SK-N-DZ (cell line): ENCODE measurements around the gene CFAP52.
A peak's percentile ranks its signal among the peaks of the same experiment; 100 is the strongest.
"Not testable (repeated sequence)": the region's sequence is repeated elsewhere in the genome, so short reads cannot be mapped to it uniquely, and the experiment has no call there.

ENCODE experiments used
- DNase-seq: peaks from one replicate; pipeline ENCODE4 v3.0.0-alpha.2; 2015; ENCODE audit warnings: low spot score

Gene CFAP52

DNA sequence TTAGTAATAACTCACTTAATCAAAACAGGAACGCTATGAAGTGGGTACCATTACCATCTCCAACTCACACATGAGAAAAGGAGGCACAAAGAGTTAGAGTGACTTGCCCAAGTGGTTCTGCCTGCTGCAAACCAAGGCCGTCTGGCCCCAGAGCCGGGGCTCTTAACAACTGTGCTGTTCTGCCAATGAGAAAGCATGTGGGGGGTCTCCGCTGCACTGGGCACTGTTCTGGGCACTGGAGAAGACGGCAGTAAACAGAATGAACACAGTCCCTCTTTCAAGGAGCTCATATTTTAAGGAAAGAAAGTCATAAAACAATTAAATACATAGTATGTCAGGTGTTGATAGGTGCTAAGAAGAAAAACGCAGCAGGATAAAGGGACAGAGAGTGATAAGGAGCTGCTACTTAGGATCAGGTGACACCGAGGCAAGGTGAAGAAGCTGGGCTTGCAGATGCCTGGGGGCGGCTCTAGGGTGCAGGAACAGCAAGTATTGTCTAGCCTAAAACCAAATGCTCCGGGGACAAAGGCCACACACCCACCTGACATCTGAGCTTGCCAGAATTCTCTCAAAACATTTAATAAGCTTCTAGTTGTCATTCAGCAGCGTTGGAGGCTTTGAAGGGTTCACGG, 7.4 kb upstream of the CFAP52 start:
- no peak for DNase-seq

DNA sequence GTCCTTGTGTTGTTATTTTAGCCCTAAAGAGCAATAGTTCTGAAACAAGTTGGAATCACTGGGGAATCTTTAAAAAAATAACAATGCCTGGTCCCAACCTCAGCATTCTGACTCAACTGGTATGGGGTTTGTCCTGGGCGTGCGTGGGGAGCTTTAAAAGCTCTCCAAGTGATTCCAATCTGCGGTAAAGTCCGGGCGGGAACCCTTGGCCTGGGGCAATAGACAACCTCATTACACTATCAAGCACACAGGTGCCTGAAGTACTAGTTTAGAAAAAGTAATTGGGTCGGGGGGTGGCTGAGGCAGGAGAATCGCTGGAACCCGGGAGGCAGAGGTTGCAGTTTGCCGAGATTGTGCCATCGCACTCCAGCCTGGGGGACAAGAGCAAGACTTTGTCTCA, 5.2 kb upstream of the CFAP52 start:
- DNase-seq: no peak

DNA sequence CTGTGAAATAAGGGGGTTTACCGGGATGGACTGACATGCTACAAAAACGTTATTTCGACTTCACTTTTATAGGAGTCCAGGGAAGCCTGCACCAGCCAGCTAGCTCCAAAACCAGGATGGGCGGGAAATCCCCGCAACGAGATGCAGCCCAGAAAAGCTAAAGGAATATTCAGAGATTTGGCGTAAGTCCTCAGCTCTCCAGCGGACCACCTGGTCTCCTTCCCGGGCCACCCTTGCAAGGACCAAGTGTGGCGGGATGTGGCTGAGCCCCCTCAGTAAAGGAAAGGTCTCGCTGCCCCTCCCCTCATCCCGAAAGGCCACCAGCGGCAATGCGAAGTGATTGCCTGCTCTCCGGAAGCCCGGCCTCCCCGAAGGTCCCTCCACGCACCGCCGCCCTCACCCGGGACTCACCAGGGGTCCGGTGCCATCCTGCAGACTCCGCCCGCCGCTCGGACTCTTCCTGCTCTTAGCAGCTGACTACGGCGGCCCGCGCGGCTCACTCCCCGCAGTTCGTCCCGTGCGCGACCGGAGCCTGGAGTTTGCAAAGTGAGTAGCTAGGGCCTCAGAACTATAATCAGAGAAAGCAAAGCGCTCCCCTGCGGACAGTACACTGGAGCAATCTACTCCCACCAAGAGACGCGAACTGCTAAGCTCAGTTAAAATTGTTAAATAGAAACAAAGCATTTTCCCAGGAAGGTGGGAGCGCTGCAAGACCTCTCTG, 901 bp upstream of the CFAP52 start, which contains the start of gene STX8:
STX8 (minus strand) TSS at position 440 of the 721 bp plus-strand sequence; CDS start at position 428, 12 bp downstream.
- DNase-seq: peak; percentile 88

DNA sequence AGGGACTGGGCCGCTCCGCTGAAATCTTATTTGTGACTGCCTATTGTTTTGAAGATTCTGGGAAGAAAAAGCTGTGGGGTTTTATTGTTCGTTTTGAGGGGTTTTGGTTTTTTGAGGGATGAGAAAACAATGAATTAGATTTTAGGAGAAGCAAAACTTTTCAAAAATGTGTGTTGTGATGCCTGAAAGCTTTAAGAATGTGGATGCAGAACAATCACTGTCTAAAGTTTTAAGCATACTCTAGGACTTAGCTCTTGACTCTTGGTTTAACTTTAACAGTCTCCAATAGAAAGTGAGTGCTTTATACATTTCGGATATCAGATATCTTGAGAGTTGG, 899 bp downstream of the CFAP52 start:
- DNase-seq: no peak

DNA sequence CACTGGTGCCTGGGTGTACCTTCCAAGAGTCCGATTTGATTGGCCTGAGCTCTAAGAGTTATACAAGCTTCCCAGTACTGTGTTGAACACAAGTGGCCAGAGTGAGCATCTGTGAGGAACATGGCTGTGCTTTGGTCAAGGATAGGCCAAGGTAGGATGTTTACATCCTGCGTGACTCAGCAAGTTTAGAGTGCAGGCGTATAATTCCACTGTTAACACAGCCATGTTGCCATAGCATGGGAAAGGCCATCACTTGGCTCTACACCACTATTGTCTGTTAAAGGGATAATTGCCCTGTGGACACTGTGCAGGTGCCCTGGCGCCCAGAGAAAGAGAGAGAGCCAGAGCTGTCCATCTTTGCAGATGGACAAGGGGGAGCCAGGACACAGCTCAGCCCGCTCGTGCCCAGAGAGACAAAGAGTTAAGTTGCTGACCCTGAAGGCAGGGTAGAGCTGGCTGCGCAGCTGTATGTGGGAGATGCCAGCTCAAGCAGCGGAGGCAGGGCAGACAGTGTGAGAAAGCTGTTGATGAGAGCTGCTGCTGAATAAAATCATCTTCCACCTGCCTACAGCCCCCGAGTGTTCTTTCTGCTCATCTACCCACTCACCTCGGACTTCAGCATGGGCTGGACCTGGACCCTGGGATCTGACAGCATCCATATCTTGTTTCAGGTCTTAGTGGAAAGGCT, 11.7 kb downstream of the CFAP52 start:
- DNase-seq: no peak

GRCh38 chr17:9594065-9594464, 17.6 kb downstream of the CFAP52 start:
- DNase-seq: no peak

DNA sequence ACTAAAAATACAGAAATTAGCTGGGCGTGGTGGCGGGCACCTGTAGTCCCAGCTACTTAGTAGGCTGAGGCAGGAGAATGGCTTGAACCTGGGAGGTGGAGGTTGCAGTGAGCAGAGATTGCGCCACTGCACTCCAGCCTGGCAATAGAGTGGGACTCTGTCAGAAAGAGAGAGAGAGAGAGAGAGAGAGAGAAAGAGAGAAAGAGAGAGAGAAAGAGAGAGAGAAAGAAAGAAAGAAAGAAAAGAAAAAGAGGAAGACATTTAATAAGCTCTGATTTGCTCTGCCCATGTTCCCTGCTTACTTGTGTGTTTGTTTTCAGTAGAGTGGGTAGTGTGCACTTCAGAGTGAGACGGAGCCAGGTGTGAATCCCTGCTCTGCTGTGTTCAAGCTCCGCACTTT, 21.2 kb downstream of the CFAP52 start:
- not testable (repeated sequence) for DNase-seq

- no peak for DNase-seq
These were observed 22.2 kb downstream of the CFAP52 start for GRCh38 chr17:9598661-9599060.

GRCh38 chr17:9604583-9604982, 28.1 kb downstream of the CFAP52 start:
- not testable (repeated sequence) for DNase-seq

DNA sequence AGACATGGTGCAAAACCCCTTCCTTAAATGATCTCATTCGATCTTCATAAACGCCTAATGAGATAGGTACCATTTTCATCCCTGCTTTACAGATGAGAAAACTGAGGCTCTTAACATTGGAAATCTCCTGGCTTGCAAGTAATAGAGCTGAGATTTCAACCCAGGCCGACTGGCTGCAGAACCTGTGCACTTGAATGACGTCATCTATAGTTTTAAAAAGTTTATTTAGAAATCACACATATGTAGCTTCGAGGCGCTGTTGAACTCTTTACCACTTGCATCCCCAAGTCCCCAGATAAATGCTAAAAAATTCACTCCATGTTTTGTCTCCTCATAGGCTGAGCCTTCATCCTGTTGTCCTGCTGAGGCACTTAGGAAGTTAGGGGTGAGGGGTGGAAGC, 30.0 kb downstream of the CFAP52 start:
- DNase-seq: no peak

- not testable (repeated sequence) for DNase-seq
These were observed 30.6 kb downstream of the CFAP52 start for GRCh38 chr17:9607058-9607457.

DNA sequence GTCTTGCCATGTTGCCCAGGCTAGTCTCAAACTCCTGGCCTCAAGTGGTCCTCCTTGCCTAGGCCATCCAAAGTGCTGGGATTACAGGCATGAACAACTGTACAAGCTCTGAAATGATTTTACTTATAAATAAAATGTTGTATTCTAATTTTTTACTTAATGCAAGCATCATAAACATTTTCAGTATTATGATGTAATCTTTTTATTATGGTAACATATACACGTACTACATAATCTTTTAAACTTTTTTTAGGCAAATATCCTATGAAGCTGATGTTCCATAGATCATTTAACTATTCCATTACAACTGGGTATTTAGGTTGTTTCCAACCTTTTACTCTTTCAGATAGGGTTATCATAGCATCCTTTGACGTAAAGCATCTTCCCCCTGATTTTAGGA, 35.1 kb downstream of the CFAP52 start:
- no peak for DNase-seq

GRCh38 chr17:9612006-9612405, 35.6 kb downstream of the CFAP52 start:
- no peak for DNase-seq

DNA sequence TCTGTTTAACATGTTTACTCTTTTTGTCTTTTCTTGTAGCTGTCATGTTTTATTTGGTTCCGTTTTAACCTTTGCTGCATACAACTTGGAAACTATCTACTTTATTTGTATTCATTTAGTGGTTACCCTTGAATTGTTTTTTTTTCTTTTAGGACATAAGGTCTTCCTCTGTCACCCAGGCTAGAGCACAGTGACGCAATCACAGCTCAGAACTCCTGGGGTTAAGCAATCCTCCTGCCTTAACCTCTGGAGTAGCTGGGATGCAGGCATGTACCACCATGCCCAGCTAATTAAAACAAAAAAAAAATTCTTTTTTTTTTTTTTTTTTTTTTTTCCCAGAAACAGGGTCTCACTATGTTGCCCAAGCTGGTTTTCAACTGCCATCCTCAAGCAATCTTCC, 39.0 kb downstream of the CFAP52 start:
- DNase-seq: no peak

DNA sequence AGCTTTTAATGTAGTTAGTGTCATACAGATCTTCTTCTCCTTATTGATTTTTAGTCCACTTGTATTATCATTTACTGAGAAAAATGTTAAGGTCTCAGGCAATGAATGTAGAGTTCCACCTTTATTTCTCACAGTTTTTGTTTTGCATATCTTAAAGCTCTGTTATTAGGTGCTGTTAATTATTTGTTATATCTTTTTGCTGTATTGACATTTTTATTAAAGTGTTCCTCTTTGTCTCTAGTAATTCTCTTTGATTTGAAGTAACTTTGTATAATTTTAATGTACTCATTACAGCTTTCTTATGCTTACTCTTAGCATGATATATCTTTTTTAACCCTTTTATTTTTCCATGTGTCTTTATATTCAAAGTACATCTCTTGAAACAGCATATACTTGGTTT, 46.5 kb downstream of the CFAP52 start:
- DNase-seq: no peak

DNA sequence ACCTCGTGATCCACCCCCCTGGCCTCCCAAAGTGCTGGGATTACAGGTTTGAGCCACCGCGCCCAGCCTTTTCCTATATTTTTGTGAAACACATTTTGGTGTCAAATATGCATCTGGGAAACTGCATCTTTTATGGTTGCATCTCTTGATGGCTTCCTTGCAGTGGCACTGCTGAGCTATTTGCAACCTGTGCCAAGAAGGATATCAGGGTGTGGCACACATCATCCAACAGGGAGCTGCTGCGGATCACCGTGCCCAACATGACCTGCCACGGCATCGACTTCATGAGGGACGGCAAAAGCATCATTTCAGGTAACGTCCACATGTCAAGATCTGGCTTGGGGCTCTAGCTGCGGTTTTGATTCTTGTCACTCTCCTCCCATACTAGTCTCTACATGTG, 52.1 kb downstream of the CFAP52 start:
- no peak for DNase-seq

GRCh38 chr17:9632741-9633140, 56.3 kb downstream of the CFAP52 start:
- no peak for DNase-seq

DNA sequence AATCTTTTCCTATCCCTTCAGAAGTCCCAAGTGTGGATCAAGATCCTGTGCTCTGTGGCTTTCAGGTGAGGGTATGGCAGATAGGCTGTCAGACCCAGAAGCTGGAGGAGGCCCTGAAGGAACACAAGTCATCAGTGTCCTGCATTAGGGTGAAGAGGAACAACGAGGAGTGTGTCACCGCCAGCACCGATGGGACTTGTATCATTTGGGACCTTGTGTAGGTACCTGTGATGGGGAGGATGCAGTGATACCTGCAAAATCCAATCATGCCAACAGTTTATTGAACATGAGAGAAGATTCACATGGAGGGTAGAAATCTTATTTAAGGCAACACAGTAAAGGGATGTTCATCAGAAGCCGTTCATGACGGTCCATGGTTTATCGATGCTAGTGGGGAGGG, 58.9 kb downstream of the CFAP52 start:
- no peak for DNase-seq

- DNase-seq: no peak
These were observed 60.1 kb downstream of the CFAP52 start for GRCh38 chr17:9636501-9636900.

DNA sequence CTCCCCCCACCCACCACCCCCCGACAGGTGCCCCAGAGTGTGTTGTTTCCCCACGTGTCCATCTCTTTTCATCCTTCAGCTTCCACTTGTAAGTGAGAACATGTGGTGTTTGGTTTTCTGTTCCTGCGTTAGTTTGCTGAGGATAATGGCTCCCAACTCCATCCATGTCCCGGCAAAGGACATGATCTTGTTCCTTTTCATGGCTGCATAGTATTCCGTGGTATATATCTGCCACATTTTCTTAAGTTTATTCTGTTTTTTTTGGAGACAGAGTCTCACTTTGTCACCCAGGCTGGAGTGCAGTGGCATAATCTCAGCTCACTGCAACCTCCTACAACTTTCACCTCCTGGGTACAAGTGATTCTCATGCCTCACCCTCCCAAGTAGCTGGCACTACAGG, 63.9 kb downstream of the CFAP52 start:
- not testable (repeated sequence) for DNase-seq

DNA sequence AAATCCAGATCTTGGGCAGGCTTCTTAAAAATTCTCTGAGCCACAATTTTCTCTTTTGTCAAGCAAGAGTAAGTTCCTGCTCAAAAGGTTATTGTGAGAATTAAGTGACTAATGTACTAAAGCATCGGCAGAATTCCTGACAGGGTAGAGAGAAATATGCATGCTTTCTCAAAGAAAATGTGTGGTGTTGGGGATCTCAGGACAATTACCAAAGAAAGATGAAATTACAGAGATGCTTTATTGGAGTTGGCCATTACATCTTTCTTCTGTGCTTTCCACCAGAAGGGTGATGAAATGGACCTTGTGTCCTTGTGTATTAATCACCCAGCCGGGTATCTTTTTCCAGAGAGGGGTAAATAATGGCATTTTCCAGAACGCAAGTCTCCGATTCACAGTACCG, 67.2 kb downstream of the CFAP52 start:
- DNase-seq: no peak

GRCh38 chr17:9644910-9645751, 68.7 kb downstream of the CFAP52 start, which contains the start of gene USP43:
Gene USP43, plus strand, starts transcription at chr17:9645517. Its CDS starts 116 bp downstream, at chr17:9645633.
- no peak for DNase-seq
